ENCODE measurements around the gene ZC3H8. TPM values are rescaled to one million over a fixed set of nuclear protein-coding genes. Genes with fewer than 3 reads are reported as not detected.
"Not testable (repeated sequence)": the region's sequence is repeated elsewhere in the genome, so short reads cannot be mapped to it uniquely, and the experiment has no call there.

The ZC3H8 gene
- total RNA-seq, 3 donors from 2014 or later, result 17.0 to 38.3 (median 17.0) TPM

DNA sequence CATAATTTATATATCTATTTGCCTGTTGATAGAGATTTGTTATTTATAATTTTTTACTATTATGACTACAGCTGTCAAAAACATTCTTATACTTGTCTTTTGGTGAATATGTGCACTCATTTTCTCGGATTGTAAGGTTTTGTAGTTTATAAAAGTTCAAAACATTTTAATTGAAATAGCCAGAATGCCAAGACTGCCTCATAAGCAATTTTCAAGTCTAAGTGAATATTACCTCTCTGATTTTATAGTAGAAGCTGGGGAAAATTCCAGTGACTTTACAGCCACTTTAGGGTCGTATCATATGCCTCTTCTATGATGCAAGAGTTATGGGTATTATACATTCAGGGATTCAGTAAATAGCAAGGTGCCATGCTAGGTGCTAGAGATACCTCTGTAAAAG is 41.6 kb upstream of the ZC3H8 start:
- H3K36me3 ChIP-seq, result no peaks in the 10 kb centered on the region
- H3K27ac ChIP-seq, result no peak overlapping the region
- intact Hi-C loops (cut with DNase I; ENCODE audit: low total_unique reads), result no loop called here
- no peak for DNase-seq (ENCODE audit: low spot score in 2 of 2)
- no peaks in the 10 kb centered on the region for H3K27me3 ChIP-seq
- no peak overlapping the region for H3K4me3 ChIP-seq
- no peaks in the 10 kb centered on the region for H3K9me3 ChIP-seq
- H3K4me1 ChIP-seq, result no peaks in the 10 kb centered on the region
- TF ChIP-seq POLR2A (IDR thresholded peaks at IDR 0.05) (no peak), POLR2AphosphoS5 (IDR thresholded peaks at IDR 0.05) (no peak)
- TF ChIP-seq, protein P1, sequence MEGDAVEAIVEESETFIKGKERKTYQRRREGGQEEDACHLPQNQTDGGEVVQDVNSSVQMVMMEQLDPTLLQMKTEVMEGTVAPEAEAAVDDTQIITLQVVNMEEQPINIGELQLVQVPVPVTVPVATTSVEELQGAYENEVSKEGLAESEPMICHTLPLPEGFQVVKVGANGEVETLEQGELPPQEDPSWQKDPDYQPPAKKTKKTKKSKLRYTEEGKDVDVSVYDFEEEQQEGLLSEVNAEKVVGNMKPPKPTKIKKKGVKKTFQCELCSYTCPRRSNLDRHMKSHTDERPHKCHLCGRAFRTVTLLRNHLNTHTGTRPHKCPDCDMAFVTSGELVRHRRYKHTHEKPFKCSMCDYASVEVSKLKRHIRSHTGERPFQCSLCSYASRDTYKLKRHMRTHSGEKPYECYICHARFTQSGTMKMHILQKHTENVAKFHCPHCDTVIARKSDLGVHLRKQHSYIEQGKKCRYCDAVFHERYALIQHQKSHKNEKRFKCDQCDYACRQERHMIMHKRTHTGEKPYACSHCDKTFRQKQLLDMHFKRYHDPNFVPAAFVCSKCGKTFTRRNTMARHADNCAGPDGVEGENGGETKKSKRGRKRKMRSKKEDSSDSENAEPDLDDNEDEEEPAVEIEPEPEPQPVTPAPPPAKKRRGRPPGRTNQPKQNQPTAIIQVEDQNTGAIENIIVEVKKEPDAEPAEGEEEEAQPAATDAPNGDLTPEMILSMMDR (IDR thresholded peaks at IDR 0.05), result no peak

DNA sequence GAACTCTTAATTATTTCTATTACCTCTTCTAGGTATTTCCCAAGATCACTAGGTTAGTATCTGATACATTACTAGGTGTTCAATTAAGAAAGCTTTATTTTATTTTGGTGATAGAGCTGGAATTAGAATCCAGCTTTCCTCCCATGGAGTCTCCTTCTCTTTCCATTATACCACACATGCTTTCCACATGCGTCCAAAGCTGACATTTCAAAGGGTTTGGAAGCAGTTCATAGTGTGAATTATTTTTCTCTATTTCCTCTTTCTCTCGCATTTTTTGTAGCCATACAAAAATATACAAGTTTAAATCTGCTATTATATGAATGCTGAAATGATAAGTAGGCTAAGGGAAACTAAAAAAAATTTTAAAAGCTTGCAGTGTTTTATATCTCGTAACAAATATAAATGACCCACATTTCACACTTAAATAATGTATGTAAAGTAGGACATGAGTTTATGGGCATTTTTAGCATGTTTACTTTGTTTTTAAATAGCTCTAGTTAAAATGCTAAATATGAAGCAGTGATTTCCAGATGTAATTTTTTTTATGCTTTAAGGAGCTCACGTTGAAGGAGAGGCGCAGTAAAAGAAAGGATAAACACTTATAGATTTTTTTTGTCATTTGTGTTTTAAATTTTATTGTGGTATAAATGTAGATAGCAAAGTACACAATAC is 40.7 kb upstream of the ZC3H8 start:
- Histone ChIP-seq H3K4me1 (no peaks in the 10 kb centered on the region), H3K36me3 (no peaks in the 10 kb centered on the region), H3K4me3 (no peak overlapping the region), H3K9me3 (no peaks in the 10 kb centered on the region), H3K27ac (no peak overlapping the region), H3K27me3 (no peaks in the 10 kb centered on the region)
- TF ChIP-seq POLR2AphosphoS5 (IDR thresholded peaks at IDR 0.05) (no peak), POLR2A (IDR thresholded peaks at IDR 0.05) (no peak)
- TF ChIP-seq, protein P1 (IDR thresholded peaks at IDR 0.05), result no peak
- DNase-seq (ENCODE audit: low spot score in 2 of 2), result no peak
- intact Hi-C loops (cut with DNase I; ENCODE audit: low total_unique reads), result no loop called here

DNA sequence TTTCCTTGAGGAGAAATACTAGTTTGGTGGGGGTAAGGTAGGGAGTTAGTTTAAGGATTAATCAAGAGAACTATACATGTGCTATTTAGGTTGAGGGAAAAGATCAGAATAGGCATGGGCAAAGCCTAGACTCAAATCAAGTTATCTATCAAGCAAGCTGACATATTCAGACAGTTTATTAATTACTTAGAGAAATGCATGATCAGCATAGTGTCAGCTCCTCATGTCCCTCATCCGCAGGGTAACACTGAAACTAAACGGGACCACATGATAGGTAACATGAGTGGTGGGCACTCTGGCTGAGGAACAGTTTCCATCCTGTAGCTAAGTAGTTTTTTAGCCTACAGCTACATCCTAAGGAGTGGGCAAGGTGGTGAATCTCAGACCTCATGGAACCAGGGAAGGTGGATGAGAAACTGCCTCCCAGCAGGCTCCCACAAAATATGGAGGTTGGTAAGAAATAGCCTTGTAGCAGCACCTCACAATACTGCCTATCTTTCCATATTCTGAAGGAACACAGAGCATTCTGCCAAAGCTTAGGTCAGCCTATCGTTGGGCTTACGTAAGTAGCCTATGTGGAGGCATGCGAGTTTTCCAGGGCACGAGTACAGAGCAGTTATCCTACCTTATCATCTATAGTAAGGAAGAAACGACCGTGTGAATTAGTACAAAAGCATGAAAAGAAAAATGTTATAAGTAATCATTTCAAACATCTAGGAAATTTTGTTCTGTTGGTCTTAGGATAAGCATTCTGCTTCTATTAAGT is 39.0 kb upstream of the ZC3H8 start:
- Histone ChIP-seq H3K36me3 (no peaks in the 10 kb centered on the region), H3K4me3 (no peak overlapping the region), H3K9me3 (no peaks in the 10 kb centered on the region), H3K27me3 (no peaks in the 10 kb centered on the region), H3K27ac (no peak overlapping the region), H3K4me1 (no peaks in the 10 kb centered on the region)
- intact Hi-C loops (cut with DNase I; ENCODE audit: low total_unique reads), result no loop called here
- TF ChIP-seq, protein P1 (IDR thresholded peaks at IDR 0.05), result no peak
- TF ChIP-seq POLR2AphosphoS5 (IDR thresholded peaks at IDR 0.05) (no peak), POLR2A (IDR thresholded peaks at IDR 0.05) (no peak)
- no peak for DNase-seq (ENCODE audit: low spot score in 2 of 2)

DNA sequence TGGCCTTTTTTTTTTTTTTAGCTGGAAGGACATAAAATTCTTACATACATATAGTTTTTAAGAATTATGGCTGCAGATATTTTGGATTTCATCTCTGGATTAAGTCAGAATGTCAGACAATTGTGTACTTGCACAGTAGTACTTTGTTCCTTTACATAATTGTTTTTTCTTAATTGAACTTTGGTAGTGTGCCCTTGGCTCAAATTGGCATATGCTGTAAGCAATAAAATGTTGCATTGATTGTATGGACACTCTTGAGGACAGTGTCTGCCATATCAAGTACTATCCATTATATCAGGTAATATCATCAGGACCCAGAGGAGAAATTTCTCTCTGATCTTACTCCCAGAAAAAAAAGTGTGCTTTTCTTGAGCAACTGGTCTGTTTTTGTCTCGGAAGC is 35.8 kb upstream of the ZC3H8 start:
- Histone ChIP-seq H3K27ac (no peak overlapping the region), H3K4me1 (no peaks in the 10 kb centered on the region), H3K36me3 (no peaks in the 10 kb centered on the region), H3K4me3 (no peak overlapping the region), H3K27me3 (no peaks in the 10 kb centered on the region), H3K9me3 (no peaks in the 10 kb centered on the region)
- intact Hi-C loops (cut with DNase I; ENCODE audit: low total_unique reads), result no loop called here
- DNase-seq (ENCODE audit: low spot score in 2 of 2), result no peak
- no peak for TF ChIP-seq POLR2A (IDR thresholded peaks at IDR 0.05)
- TF ChIP-seq, protein P1 (IDR thresholded peaks at IDR 0.05), result no peak
- no peak for TF ChIP-seq POLR2AphosphoS5 (IDR thresholded peaks at IDR 0.05)

DNA sequence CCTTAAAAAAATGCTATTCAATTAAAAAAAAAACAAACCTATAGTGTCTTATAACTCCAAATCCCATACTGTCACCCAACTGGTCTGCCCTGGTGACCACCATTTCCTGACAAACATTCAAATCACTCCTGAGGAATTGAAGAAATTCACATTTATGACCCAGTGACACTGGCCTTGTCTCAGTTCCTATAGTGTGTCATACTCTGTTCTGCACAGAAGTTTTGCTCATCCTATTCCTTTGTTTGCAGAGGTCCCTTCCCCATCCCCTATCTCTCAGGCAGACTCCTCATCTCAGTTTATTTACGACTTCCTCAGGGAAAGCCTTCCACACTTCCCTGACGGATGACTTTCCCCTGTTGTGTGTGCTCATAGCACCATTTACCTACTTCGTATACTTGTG is 35.2 kb upstream of the ZC3H8 start:
- H3K4me1 ChIP-seq, result no peaks in the 10 kb centered on the region
- H3K27me3 ChIP-seq, result no peaks in the 10 kb centered on the region
- no peak for DNase-seq (ENCODE audit: low spot score in 2 of 2)
- H3K9me3 ChIP-seq, result no peaks in the 10 kb centered on the region
- TF ChIP-seq POLR2AphosphoS5 (IDR thresholded peaks at IDR 0.05) (no peak), POLR2A (IDR thresholded peaks at IDR 0.05) (no peak)
- TF ChIP-seq, protein P1 (IDR thresholded peaks at IDR 0.05), result no peak
- H3K27ac ChIP-seq, result no peak overlapping the region
- no peaks in the 10 kb centered on the region for H3K36me3 ChIP-seq
- H3K4me3 ChIP-seq, result no peak overlapping the region
- intact Hi-C loops (cut with DNase I; ENCODE audit: low total_unique reads), result no loop called here

DNA sequence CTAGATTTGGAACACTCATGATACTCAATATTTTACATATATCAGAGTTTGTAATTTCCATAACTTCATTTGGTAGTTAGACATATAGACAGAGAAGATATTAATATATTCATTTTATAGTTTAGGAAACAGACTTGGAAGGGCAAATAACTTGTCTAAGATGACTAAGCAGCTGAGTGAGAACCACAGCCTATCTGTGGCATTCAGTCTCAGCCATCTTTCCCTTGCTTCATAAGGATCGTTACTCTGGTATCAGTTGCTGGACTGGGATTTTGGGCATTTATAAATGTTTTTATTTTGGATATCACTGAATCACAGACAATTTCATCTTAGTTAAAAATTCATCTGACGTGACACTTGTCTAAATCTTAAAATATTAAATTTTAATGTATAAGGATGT is 28.7 kb upstream of the ZC3H8 start:
- H3K27me3 ChIP-seq; intact Hi-C loops (cut with DNase I; ENCODE audit: low total_unique reads); H3K4me3 ChIP-seq; H3K27ac ChIP-seq; H3K36me3 ChIP-seq; H3K9me3 ChIP-seq; DNase-seq (ENCODE audit: low spot score in 2 of 2); H3K4me1 ChIP-seq: not testable (repeated sequence)

DNA sequence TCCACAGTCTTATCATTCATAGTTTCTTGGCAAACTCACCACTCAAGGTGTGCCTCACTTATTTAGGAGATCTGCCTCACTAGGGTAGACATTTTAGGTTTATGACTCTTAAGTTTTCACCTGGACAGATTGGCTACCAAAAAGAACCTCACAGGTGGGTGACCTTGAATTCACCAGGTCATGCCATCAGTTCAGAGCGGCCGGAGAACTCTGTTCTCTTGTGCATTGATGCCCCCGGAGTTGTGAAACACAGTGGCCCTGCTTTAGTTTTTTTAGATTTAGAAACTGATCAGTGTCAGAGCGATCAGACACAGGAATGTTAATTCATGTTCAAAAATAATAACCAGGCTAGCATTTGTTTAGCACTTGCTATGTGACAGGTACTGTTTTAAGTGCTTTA is 27.2 kb upstream of the ZC3H8 start:
- intact Hi-C loops (cut with DNase I; ENCODE audit: low total_unique reads); H3K4me1 ChIP-seq; H3K27ac ChIP-seq; DNase-seq (ENCODE audit: low spot score in 2 of 2); H3K27me3 ChIP-seq; H3K4me3 ChIP-seq; H3K9me3 ChIP-seq; H3K36me3 ChIP-seq: not testable (repeated sequence)

Data from breast epithelium (tissue), 4 donors.